CD4-positive, alpha-beta T cell (primary cell): ENCODE measurements around the gene PDCD5. TPM values are rescaled to one million over a fixed set of nuclear protein-coding genes. Genes with fewer than 3 reads are reported as not detected.

ENCODE experiments used
- ATAC-seq: fragments of 200-7000 bp; cut with Tn5 transposase; one replicate; pipeline ENCODE4 v1.10.0; 2022; ENCODE audit warnings: mild to moderate bottlenecking; ENCODE audit not compliant: poor library complexity
- CTCF ChIA-PET: fragments of 350-600 bp; sonication (Branson Sonifier 250); formaldehyde crosslinking; loops from one replicate; lab custom pipeline; 2021; ENCODE audit warnings: antibody characterized with exemption, inconsistent platforms; lab: Charles Lee
- POLR2A ChIA-PET: fragments of 350-600 bp; sonication (Branson Sonifier 250); formaldehyde crosslinking; loops from one replicate; lab custom pipeline; 2021; ENCODE audit warnings: antibody characterized with exemption, inconsistent platforms; lab: Charles Lee
- DNase-seq, 14 experiments: peaks; one replicate each; pipeline ENCODE4 v3.0.0-alpha.2; 2013 to 2020; ENCODE audit warnings: mixed read lengths in 2 of 14
- H3K27ac ChIP-seq, 2 donors: one replicate each; pipeline versions ENCODE4 v1.5.1 to v1.7.0; 2013; ENCODE audit warnings: low read length in 2 of 2, low read depth in 1 of 2, mild to moderate bottlenecking in 1 of 2
- H3K27me3 ChIP-seq, 2 experiments: 1 replicate in 1 of 2; 2 replicates in 1 of 2; pipeline versions ENCODE4 v1.6.1 to v1.7.0; 2013; ENCODE audit warnings: low read length in 2 of 2, control low read depth in 1 of 2, mild to moderate bottlenecking in 1 of 2, moderate library complexity in 1 of 2; ENCODE audit not compliant: insufficient read depth in 2 of 2, control insufficient read depth in 1 of 2
- H3K36me3 ChIP-seq: one replicate; pipeline ENCODE4 v1.6.1; 2013; ENCODE audit warnings: low read length, control low read depth; ENCODE audit not compliant: insufficient read depth
- H3K4me1 ChIP-seq: one replicate; pipeline ENCODE4 v1.6.1; 2013; ENCODE audit warnings: low read length, control low read depth; ENCODE audit not compliant: insufficient read depth
- H3K4me3 ChIP-seq: one replicate; pipeline ENCODE4 v1.5.1; 2013; ENCODE audit warnings: mild to moderate bottlenecking, low read length, moderate library complexity
- H3K9me3 ChIP-seq, 2 experiments: 1 replicate in 1 of 2; 2 replicates in 1 of 2; pipeline versions ENCODE4 v1.6.1 to v1.7.0; 2013; ENCODE audit warnings: low read length in 2 of 2, mild to moderate bottlenecking in 2 of 2, control low read depth in 1 of 2, moderate library complexity in 1 of 2; ENCODE audit not compliant: control insufficient read depth in 1 of 2, insufficient read depth in 1 of 2
- H3K27ac Mint-ChIP-seq: one replicate; pipeline ENCODE4 v1.8.0; 2020; ENCODE audit warnings: mixed read lengths
- H3K27me3 Mint-ChIP-seq: one replicate; pipeline ENCODE4 v1.8.0; 2021; ENCODE audit warnings: mixed read lengths
- H3K36me3 Mint-ChIP-seq: one replicate; pipeline ENCODE4 v1.8.0; 2021; ENCODE audit warnings: low read depth, mixed read lengths
- H3K4me1 Mint-ChIP-seq: one replicate; pipeline ENCODE4 v1.8.0; 2021; ENCODE audit warnings: low read depth, mixed read lengths
- H3K4me3 Mint-ChIP-seq: one replicate; pipeline ENCODE4 v1.8.0; 2020; ENCODE audit warnings: mild to moderate bottlenecking, mixed read lengths
- H3K9me3 Mint-ChIP-seq: one replicate; pipeline ENCODE4 v1.8.0; 2020; ENCODE audit warnings: mixed read lengths
- intact Hi-C, 2 experiments: fragments of 100-400 bp; cut with DNase I in 1 of 2; cut with micrococcal nuclease in 1 of 2; formaldehyde crosslinking; loops; one replicate each; pipeline versions ENCODE4 v1.15.1 to v1.9.0; 2023 to 2025; cut with DNase I, micrococcal nuclease
- total RNA-seq, 174 experiments: library from RNA in 2 of 174; stranded (reverse) in 2 of 174; gene quantifications; one replicate each; pipeline ENCODE4 v1.2.3 and lab custom pipeline; 2021 to 2026
- TF ChIP-seq, protein P1 (sequence below): fragments of 200-600 bp; IDR thresholded peaks from one replicate; pipeline ENCODE4 v1.8.0; 2022; ENCODE audit warnings: antibody characterized with exemption, mild to moderate bottlenecking

PDCD5 gene
- total RNA-seq, 2 experiments from 2014 or later = 30.0 to 32.7 TPM

DNA sequence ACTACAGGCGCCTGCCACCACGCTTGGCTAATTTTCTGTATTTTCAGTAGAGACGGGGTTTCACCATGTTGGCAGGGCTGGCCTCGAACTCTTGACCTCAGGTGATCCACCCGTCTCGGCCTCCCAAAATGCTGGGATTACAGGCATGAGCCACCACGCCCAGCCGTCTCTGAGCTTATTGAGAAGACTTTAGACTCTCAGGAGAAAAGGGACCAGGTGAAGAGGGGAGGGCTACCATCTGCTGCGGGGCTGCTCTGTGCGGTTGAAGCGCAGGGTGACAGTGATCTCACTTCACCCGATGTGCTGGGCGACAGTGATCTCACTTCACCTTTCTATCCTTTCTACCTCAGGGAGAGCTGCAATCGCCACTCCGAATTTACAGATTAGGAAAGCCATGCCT is 25.3 kb downstream of the PDCD5 start:
- no peaks in the 10 kb centered on the region for H3K4me1 ChIP-seq
- peaks cover 69% of the 10 kb centered on the region for H3K36me3 Mint-ChIP-seq
- intact Hi-C loops = no loop called here
- no peak overlapping the region for H3K27ac Mint-ChIP-seq
- ChIA-PET CTCF (no interaction called here), POLR2A (no interaction called here)
- no peak overlapping the region for H3K4me3 Mint-ChIP-seq
- peaks cover 45% of the 10 kb centered on the region for H3K36me3 ChIP-seq
- H3K27ac ChIP-seq = no peak overlapping the region
- no peaks in the 10 kb centered on the region for H3K9me3 Mint-ChIP-seq
- no peak overlapping the region for H3K4me3 ChIP-seq
- TF ChIP-seq, protein P1, sequence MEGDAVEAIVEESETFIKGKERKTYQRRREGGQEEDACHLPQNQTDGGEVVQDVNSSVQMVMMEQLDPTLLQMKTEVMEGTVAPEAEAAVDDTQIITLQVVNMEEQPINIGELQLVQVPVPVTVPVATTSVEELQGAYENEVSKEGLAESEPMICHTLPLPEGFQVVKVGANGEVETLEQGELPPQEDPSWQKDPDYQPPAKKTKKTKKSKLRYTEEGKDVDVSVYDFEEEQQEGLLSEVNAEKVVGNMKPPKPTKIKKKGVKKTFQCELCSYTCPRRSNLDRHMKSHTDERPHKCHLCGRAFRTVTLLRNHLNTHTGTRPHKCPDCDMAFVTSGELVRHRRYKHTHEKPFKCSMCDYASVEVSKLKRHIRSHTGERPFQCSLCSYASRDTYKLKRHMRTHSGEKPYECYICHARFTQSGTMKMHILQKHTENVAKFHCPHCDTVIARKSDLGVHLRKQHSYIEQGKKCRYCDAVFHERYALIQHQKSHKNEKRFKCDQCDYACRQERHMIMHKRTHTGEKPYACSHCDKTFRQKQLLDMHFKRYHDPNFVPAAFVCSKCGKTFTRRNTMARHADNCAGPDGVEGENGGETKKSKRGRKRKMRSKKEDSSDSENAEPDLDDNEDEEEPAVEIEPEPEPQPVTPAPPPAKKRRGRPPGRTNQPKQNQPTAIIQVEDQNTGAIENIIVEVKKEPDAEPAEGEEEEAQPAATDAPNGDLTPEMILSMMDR = no peak
- H3K27me3 ChIP-seq = no peaks in the 10 kb centered on the region
- H3K4me1 Mint-ChIP-seq = no peaks in the 10 kb centered on the region
- no peaks in the 10 kb centered on the region for H3K9me3 ChIP-seq
- DNase-seq (no peak), ATAC-seq (no peak)
- H3K27me3 Mint-ChIP-seq = no peaks in the 10 kb centered on the region

DNA sequence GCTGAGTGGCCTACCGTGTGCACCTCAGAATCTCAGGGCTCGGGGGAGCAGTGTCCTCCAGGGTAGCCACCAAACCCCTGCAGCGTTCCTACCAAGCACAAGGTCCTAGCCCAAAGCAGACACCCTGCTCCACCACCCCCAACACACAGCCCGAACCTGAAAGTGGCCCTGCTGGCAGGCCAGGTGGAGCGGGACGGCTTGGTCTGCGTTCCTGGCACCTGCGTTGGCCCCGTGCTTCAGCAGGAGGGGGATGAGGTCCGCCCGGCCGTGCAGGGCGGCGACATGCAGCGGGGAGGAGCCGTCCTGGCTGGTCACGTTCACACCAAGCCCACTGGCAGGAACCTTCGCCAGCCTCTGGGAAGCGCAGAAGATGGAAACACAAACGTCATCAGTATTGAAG is 26.5 kb downstream of the PDCD5 start:
- Mint-ChIP-seq H3K4me1 (no peaks in the 10 kb centered on the region), H3K27ac (no peak overlapping the region), H3K36me3 (peaks cover 66% of the 10 kb centered on the region), H3K27me3 (no peaks in the 10 kb centered on the region), H3K4me3 (no peak overlapping the region), H3K9me3 (no peaks in the 10 kb centered on the region)
- Histone ChIP-seq H3K27me3 (no peaks in the 10 kb centered on the region), H3K4me3 (no peak overlapping the region), H3K4me1 (no peaks in the 10 kb centered on the region), H3K27ac (no peak overlapping the region), H3K9me3 (no peaks in the 10 kb centered on the region), H3K36me3 (peaks cover 45% of the 10 kb centered on the region)
- no peak for DNase-seq
- CTCF ChIA-PET = no interaction called here
- POLR2A ChIA-PET = no interaction called here
- TF ChIP-seq, protein P1 = no peak
- ATAC-seq = no peak
- intact Hi-C loops = no loop called here

- Mint-ChIP-seq H3K4me1 (no peaks in the 10 kb centered on the region), H3K4me3 (no peak overlapping the region), H3K27me3 (no peaks in the 10 kb centered on the region), H3K27ac (no peak overlapping the region), H3K9me3 (no peaks in the 10 kb centered on the region), H3K36me3 (peaks cover 68% of the 10 kb centered on the region)
- Histone ChIP-seq H3K36me3 (peaks cover 46% of the 10 kb centered on the region), H3K4me3 (no peak overlapping the region), H3K4me1 (no peaks in the 10 kb centered on the region), H3K27ac (no peak overlapping the region), H3K9me3 (no peaks in the 10 kb centered on the region), H3K27me3 (no peaks in the 10 kb centered on the region)
- intact Hi-C loops = no loop called here
- no peak for ATAC-seq
- POLR2A ChIA-PET = no interaction called here
- CTCF ChIA-PET = no interaction called here
- no peak for DNase-seq
- TF ChIP-seq, protein P1 = no peak
Measured at GRCh38 chr19:32611161-32611560, 30.2 kb downstream of the PDCD5 start.
